Smooth muscle cell (in vitro differentiated cells): Measurements from ENCODE around the gene LRGUK. TPM values are rescaled to one million over a fixed set of nuclear protein-coding genes. Genes with fewer than 3 reads are reported as not detected.

Experiments
- DNase-seq: peaks from one replicate; lab custom pipeline; 2025; ENCODE audit not compliant: unreplicated experiment; lab: John Stamatoyannopoulos, UW
- H2AFZ ChIP-seq: fragments of 200-600 bp; sonication (generic); 2 replicates; pipeline ENCODE4 v1.6.0; 2016; ENCODE audit warnings: antibody characterized with exemption, low read depth, mild to moderate bottlenecking
- H3F3A ChIP-seq: fragments of 200-600 bp; sonication (generic); 2 replicates; pipeline ENCODE4 v1.6.0; 2017; ENCODE audit warnings: antibody characterized with exemption, low read depth
- H3K27ac ChIP-seq: fragments of 200-600 bp; sonication (generic); 2 replicates; pipeline ENCODE4 v1.5.1; 2016; ENCODE audit warnings: low read depth, mild to moderate bottlenecking
- H3K27me3 ChIP-seq: fragments of 200-600 bp; sonication (generic); 2 replicates; pipeline ENCODE4 v1.6.1; 2016; ENCODE audit warnings: low read depth, mild to moderate bottlenecking
- H3K36me3 ChIP-seq: fragments of 200-600 bp; sonication (generic); 2 replicates; pipeline ENCODE4 v1.5.1; 2016; ENCODE audit warnings: low read depth
- H3K4me1 ChIP-seq: fragments of 200-600 bp; sonication (generic); 2 replicates; pipeline ENCODE4 v1.5.1; 2016; ENCODE audit warnings: low read depth
- H3K4me2 ChIP-seq: fragments of 200-600 bp; sonication (generic); 2 replicates; pipeline ENCODE4 v1.6.0; 2016; ENCODE audit warnings: mild to moderate bottlenecking
- H3K4me3 ChIP-seq: fragments of 200-600 bp; sonication (generic); 2 replicates; pipeline ENCODE4 v1.5.1; 2016; ENCODE audit warnings: mild to moderate bottlenecking
- H3K79me2 ChIP-seq: fragments of 200-600 bp; sonication (generic); 2 replicates; pipeline ENCODE4 v1.6.0; 2016; ENCODE audit warnings: low read depth, mild to moderate bottlenecking
- H3K9ac ChIP-seq: fragments of 200-600 bp; sonication (generic); 2 replicates; pipeline ENCODE4 v1.6.0; 2016; ENCODE audit warnings: low read depth
- H3K9me3 ChIP-seq: fragments of 200-600 bp; sonication (generic); replicated peaks from 2 replicates; pipeline ENCODE4 v1.5.1; 2016; ENCODE audit warnings: low read depth
- H4K20me1 ChIP-seq: fragments of 200-600 bp; sonication (generic); 2 replicates; pipeline ENCODE4 v1.6.0; 2016; ENCODE audit warnings: low read depth
- WGBS: methylation state at CpG from one replicate; pipeline ENCODE4 v1.1.7; 2016; ENCODE audit warnings: low lambda C conversion rate; 5-methylcytosine and 5-hydroxymethylcytosine counted together
- polyA plus RNA-seq: library from polyadenylated mRNA; unstranded; fragments of >200 nt; fragmentation: Nextera tagmentation; extraction: Ambion mirVana; gene quantifications from 2 replicates; pipeline ENCODE4 v1.2.1, GENCODE V29; 2016
- total RNA-seq: library from RNA; depleted of rRNA; stranded (reverse); fragments of >200 nt; gene quantifications from 2 replicates; pipeline ENCODE4 v1.2.3, GENCODE V29; 2014
- TF ChIP-seq, protein P1 (sequence below): fragments of 200-600 bp; sonication (generic); IDR thresholded peaks from 2 replicates; pipeline ENCODE4 v1.5.1; 2017; ENCODE audit warnings: borderline replicate concordance, mild to moderate bottlenecking, antibody characterized with exemption; ENCODE audit not compliant: insufficient read depth, poor library complexity, severe bottlenecking

The LRGUK gene
- total and polyA plus RNA-seq, 2 experiments from 2014 or later: 0.18 TPM; not detected in 1

DNA sequence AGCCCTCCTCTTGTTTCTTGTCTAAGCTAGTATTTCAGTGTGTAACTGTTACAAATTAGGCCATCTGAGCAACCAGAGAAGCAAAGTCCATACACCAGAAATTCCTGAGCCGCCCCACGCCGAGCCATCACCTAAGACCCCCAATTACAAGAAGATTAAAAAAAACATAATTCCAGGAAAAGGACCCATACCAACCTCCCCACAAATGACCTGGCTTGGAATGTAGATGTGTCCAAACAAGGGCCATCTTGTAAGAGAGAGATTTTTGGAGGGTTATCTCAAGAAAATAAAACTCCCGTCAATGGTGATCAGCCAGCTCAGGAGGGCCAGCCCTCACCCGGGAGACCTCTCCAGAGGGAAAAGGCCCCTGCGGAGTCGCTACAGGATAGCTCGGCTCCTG is 83.1 kb downstream of the LRGUK start:
- no peak overlapping the region for H3K4me3 ChIP-seq
- no peaks in the 10 kb centered on the region for H3F3A ChIP-seq
- WGBS: 94% methylated on average over 8 of the region's 8 CpGs
- no peaks in the 10 kb centered on the region for H3K27me3 ChIP-seq
- H3K36me3 ChIP-seq: no peaks in the 10 kb centered on the region
- H3K79me2 ChIP-seq: no peaks in the 10 kb centered on the region
- TF ChIP-seq, protein P1, sequence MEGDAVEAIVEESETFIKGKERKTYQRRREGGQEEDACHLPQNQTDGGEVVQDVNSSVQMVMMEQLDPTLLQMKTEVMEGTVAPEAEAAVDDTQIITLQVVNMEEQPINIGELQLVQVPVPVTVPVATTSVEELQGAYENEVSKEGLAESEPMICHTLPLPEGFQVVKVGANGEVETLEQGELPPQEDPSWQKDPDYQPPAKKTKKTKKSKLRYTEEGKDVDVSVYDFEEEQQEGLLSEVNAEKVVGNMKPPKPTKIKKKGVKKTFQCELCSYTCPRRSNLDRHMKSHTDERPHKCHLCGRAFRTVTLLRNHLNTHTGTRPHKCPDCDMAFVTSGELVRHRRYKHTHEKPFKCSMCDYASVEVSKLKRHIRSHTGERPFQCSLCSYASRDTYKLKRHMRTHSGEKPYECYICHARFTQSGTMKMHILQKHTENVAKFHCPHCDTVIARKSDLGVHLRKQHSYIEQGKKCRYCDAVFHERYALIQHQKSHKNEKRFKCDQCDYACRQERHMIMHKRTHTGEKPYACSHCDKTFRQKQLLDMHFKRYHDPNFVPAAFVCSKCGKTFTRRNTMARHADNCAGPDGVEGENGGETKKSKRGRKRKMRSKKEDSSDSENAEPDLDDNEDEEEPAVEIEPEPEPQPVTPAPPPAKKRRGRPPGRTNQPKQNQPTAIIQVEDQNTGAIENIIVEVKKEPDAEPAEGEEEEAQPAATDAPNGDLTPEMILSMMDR: no peak
- no peak overlapping the region for H3K9ac ChIP-seq
- no peak overlapping the region for H2AFZ ChIP-seq
- no peaks in the 10 kb centered on the region for H3K4me1 ChIP-seq
- no peak overlapping the region for H3K27ac ChIP-seq
- H3K9me3 ChIP-seq: no peaks in the 10 kb centered on the region
- no peak for DNase-seq
- no peak overlapping the region for H3K4me2 ChIP-seq
- H4K20me1 ChIP-seq: no peaks in the 10 kb centered on the region

GRCh38 chr7:134210976-134211663 is 84.0 kb downstream of the LRGUK start:
- 93% methylated on average over 7 of the region's 7 CpGs for WGBS
- Histone ChIP-seq H3K36me3 (no peaks in the 10 kb centered on the region), H3K79me2 (no peaks in the 10 kb centered on the region), H2AFZ (no peak overlapping the region), H3K4me2 (no peak overlapping the region), H3K27ac (no peak overlapping the region), H3K9me3 (no peaks in the 10 kb centered on the region), H3K4me3 (no peak overlapping the region), H3F3A (no peaks in the 10 kb centered on the region), H4K20me1 (no peaks in the 10 kb centered on the region), H3K27me3 (no peaks in the 10 kb centered on the region), H3K4me1 (no peaks in the 10 kb centered on the region), H3K9ac (no peak overlapping the region)
- TF ChIP-seq, protein P1: no peak
- no peak for DNase-seq

DNA sequence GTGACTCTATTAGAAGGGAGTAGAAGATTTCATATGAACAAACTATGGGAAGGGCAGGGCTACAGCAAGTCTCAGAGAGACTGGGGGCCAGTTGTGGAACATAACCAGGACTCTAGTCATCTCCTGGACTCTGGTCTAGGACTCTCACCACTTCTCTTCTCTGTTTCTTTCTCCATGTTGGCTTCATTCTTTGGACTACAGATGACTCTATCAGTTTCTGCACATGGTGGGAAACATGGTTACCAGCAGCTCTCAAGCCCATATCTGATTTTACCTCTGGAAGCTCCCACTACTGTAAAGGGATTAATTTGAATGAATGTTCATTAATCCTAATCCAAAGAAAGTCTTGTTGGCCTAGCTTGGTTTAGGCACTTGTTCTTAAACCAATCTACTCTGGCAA is 84.7 kb downstream of the LRGUK start:
- DNase-seq: no peak
- TF ChIP-seq, protein P1: no peak
- H3K4me1 ChIP-seq: no peaks in the 10 kb centered on the region
- H3K79me2 ChIP-seq: no peaks in the 10 kb centered on the region
- no peaks in the 10 kb centered on the region for H3K36me3 ChIP-seq
- H3K27me3 ChIP-seq: no peaks in the 10 kb centered on the region
- H3K9me3 ChIP-seq: no peaks in the 10 kb centered on the region
- no peaks in the 10 kb centered on the region for H4K20me1 ChIP-seq
- H3F3A ChIP-seq: no peaks in the 10 kb centered on the region
- no peak overlapping the region for H2AFZ ChIP-seq
- no peak overlapping the region for H3K9ac ChIP-seq
- no peak overlapping the region for H3K4me2 ChIP-seq
- no peak overlapping the region for H3K4me3 ChIP-seq
- no peak overlapping the region for H3K27ac ChIP-seq
